Endodermal cell (in vitro differentiated cells): Measurements from ENCODE around the gene DNASE1L3. TPM values are rescaled to one million over a fixed set of nuclear protein-coding genes. Genes with fewer than 3 reads are reported as not detected.
A peak's percentile ranks its signal among the peaks of the same experiment; 100 is the strongest.

Experiments
- DNase-seq: peaks from one replicate; pipeline ENCODE4 v3.0.0-alpha.2; 2017
- H3K27ac ChIP-seq: 2 replicates; pipeline ENCODE4 v1.5.1; 2013; ENCODE audit warnings: mild to moderate bottlenecking, low read depth, low read length, moderate library complexity
- H3K27me3 ChIP-seq: 2 replicates; pipeline ENCODE4 v1.6.1; 2013; ENCODE audit warnings: mild to moderate bottlenecking, low read length, moderate library complexity; ENCODE audit not compliant: insufficient read depth, control insufficient read depth, poor library complexity, severe bottlenecking
- H3K36me3 ChIP-seq: 2 replicates; pipeline ENCODE4 v1.7.0; 2013; ENCODE audit warnings: mild to moderate bottlenecking, low read length, moderate library complexity; ENCODE audit not compliant: control insufficient read depth, insufficient read depth
- H3K4me1 ChIP-seq: one replicate; pipeline ENCODE4 v1.7.0; 2013; ENCODE audit warnings: low read length; ENCODE audit not compliant: control insufficient read depth, insufficient read depth
- H3K4me3 ChIP-seq: 2 replicates; pipeline ENCODE4 v1.5.1; 2013; ENCODE audit warnings: mild to moderate bottlenecking, low read length, moderate library complexity
- H3K9ac ChIP-seq: 2 replicates; pipeline ENCODE4 v1.6.1; 2013; ENCODE audit warnings: mild to moderate bottlenecking, low read length, moderate library complexity; ENCODE audit not compliant: poor library complexity, severe bottlenecking; ENCODE audit errors: extremely low read depth
- H3K9me3 ChIP-seq: 2 replicates; pipeline ENCODE4 v1.6.1; 2013; ENCODE audit warnings: mild to moderate bottlenecking, low read length, moderate library complexity; ENCODE audit not compliant: control insufficient read depth
- H3K27ac Mint-ChIP-seq: 2 replicates; pipeline ENCODE4 v1.8.0; 2020; ENCODE audit warnings: mixed read lengths
- H3K27me3 Mint-ChIP-seq: 2 replicates; pipeline ENCODE4 v1.8.0; 2021; ENCODE audit warnings: mild to moderate bottlenecking, mixed read lengths; ENCODE audit not compliant: insufficient read depth
- H3K36me3 Mint-ChIP-seq: 2 replicates; pipeline ENCODE4 v1.8.0; 2020; ENCODE audit warnings: low read depth, mixed read lengths
- H3K4me1 Mint-ChIP-seq: 2 replicates; pipeline ENCODE4 v1.8.0; 2020; ENCODE audit warnings: mixed read lengths
- H3K4me3 Mint-ChIP-seq: 2 replicates; pipeline ENCODE4 v1.8.0; 2020; ENCODE audit warnings: mild to moderate bottlenecking, moderate library complexity, mixed read lengths
- H3K9me3 Mint-ChIP-seq: 2 replicates; pipeline ENCODE4 v1.8.0; 2020; ENCODE audit warnings: mild to moderate bottlenecking, mixed read lengths
- WGBS, 2 experiments: methylation state at CpG; one replicate each; pipeline versions ENCODE4 v1.1.5 to v1.1.7; 2013; ENCODE audit warnings: missing lambda C conversion rate in 2 of 2, mixed read lengths in 1 of 2; ENCODE audit not compliant: insufficient coverage in 1 of 2, insufficient read length in 1 of 2; 5-methylcytosine and 5-hydroxymethylcytosine counted together
- total RNA-seq, 2 donors: library from RNA; stranded (reverse); fragmentation: NEBNext Ultra II Directional in 1 of 2; extraction: Animal tissue kit (Norgen Biotek cat#: 25700) in 1 of 2; gene quantifications; 2 replicates in 1 of 2; 3 replicates in 1 of 2; pipeline ENCODE4 v1.2.1, GENCODE V29; 2021
- TF ChIP-seq, protein P1 (sequence below): fragments of 200-600 bp; sonication (generic); conservative IDR thresholded peaks from 2 replicates; pipeline ENCODE4 v1.5.0; 2021; ENCODE audit warnings: antibody characterized with exemption, mild to moderate bottlenecking

The DNASE1L3 gene
- total RNA-seq, 2 donors from 2014 or later = not detected

DNA sequence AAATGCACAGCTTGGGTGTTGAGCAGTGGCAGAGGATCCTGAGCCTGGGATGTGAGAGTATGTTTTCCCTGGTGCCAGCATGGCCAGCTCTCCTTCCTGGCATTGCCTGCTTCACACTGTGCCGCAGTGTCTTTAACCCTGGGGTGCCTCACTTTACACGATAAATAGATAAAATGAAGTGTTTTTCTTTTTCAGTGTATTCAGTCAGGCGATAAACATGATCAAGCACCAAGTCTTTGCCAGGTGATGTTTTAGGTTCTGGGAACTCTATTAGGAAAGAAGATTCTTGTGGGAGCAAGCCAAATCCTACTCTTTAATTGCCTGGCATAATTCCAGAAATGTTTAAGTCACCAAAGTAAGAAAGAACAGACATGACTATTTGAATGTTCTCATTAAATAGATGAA is 40.9 kb upstream of the DNASE1L3 start:
- WGBS, 2 experiments = 95 to 100% methylated on average over 3 of the region's 3 CpGs
- Mint-ChIP-seq H3K27ac (no peak overlapping the region), H3K36me3 (peaks cover 3% of the 10 kb centered on the region), H3K9me3 (no peaks in the 10 kb centered on the region), H3K4me3 (no peak overlapping the region), H3K27me3 (no peaks in the 10 kb centered on the region), H3K4me1 (peaks cover 17% of the 10 kb centered on the region)
- H3K36me3 ChIP-seq = no peaks in the 10 kb centered on the region
- DNase-seq = no peak
- H3K9me3 ChIP-seq = no peaks in the 10 kb centered on the region
- H3K27ac ChIP-seq = no peak overlapping the region
- no peak overlapping the region for H3K9ac ChIP-seq
- TF ChIP-seq, protein P1, sequence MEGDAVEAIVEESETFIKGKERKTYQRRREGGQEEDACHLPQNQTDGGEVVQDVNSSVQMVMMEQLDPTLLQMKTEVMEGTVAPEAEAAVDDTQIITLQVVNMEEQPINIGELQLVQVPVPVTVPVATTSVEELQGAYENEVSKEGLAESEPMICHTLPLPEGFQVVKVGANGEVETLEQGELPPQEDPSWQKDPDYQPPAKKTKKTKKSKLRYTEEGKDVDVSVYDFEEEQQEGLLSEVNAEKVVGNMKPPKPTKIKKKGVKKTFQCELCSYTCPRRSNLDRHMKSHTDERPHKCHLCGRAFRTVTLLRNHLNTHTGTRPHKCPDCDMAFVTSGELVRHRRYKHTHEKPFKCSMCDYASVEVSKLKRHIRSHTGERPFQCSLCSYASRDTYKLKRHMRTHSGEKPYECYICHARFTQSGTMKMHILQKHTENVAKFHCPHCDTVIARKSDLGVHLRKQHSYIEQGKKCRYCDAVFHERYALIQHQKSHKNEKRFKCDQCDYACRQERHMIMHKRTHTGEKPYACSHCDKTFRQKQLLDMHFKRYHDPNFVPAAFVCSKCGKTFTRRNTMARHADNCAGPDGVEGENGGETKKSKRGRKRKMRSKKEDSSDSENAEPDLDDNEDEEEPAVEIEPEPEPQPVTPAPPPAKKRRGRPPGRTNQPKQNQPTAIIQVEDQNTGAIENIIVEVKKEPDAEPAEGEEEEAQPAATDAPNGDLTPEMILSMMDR = no peak
- peaks cover 6% of the 10 kb centered on the region for H3K4me1 ChIP-seq
- H3K27me3 ChIP-seq = no peaks in the 10 kb centered on the region
- no peak overlapping the region for H3K4me3 ChIP-seq

DNA sequence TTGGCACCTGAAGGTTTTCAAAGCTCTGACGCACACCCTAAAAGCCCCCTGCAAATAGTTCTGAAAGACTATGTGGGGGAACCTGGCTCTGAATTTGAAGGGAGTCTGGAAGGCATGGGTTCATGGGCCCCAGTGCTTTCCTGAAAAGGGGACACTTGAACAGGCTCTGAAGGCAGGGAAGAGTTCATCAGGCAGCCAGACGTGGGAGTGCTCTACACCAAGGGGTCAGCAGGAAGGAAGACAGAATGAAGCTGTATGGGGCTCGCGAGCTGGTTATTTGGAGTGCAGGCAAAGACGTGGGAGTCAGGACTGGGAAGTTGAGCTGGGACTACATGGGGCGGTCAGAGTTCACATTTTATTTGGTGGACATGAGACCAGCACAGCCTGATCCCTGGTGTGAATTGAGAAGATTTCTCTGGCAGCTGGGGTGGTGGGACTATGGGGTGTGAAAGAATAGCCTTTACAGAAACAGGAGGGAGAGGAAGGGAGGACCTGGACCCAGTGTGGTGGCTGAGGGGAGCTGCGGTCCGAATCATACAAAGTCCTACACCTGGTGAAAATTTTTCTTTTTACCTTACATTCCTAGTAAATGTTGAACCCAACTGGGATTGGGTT is 39.4 kb upstream of the DNASE1L3 start:
- no peak overlapping the region for H3K4me3 ChIP-seq
- no peak overlapping the region for H3K9ac ChIP-seq
- no peaks in the 10 kb centered on the region for H3K9me3 Mint-ChIP-seq
- DNase-seq = peak; percentile 74
- H3K4me1 Mint-ChIP-seq = peaks cover 25% of the 10 kb centered on the region
- TF ChIP-seq, protein P1 = no peak
- no peak overlapping the region for H3K4me3 Mint-ChIP-seq
- peak overlapping the region; percentile 21 for H3K27ac Mint-ChIP-seq
- no peaks in the 10 kb centered on the region for H3K27me3 Mint-ChIP-seq
- peaks cover 3% of the 10 kb centered on the region for H3K36me3 Mint-ChIP-seq
- 79 to 84% methylated on average over 6 of the region's 8 CpGs for WGBS, 2 experiments
- H3K36me3 ChIP-seq = no peaks in the 10 kb centered on the region
- H3K4me1 ChIP-seq = peaks cover 6% of the 10 kb centered on the region
- no peaks in the 10 kb centered on the region for H3K9me3 ChIP-seq
- H3K27me3 ChIP-seq = no peaks in the 10 kb centered on the region
- peak overlapping the region; percentile 52 for H3K27ac ChIP-seq

DNA sequence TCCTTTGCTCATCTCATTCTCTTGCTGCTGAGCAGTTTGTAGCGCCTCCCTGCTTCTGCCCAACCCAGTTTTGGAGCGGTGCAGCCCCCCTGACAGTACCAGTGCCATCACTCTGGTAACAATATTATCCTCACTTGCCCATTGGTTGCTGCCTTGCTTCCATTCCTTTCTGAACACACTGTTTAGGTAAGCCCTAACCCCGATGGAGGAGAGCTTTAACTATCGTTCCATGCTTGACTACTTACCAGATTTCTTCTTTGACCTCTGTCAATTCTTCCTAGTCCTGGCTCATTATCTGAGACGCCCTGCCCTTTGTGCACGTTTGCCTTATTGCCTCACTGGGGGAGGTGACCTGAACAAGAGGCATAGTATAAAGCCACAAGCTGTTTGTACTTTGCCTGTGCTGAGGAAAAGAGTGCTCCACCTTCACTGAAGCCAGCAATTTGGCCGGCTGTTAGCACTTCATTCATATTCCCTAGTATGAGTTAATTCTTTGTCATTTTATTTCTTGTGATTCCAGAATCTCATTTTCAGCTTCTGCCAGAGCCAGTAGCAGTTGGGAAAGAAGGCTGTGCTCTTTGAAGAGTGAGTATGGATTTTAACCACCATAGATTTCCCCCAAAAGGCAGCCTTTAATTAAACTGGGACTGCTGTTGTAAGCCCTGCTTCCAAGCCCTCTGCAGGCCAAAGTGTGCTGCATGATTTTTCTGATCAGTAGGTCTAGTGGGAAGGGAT is 38.8 kb upstream of the DNASE1L3 start:
- Histone ChIP-seq H3K9ac (no peak overlapping the region), H3K27ac (peak overlapping the region; percentile 52), H3K9me3 (no peaks in the 10 kb centered on the region), H3K4me3 (no peak overlapping the region), H3K4me1 (peaks cover 6% of the 10 kb centered on the region), H3K27me3 (no peaks in the 10 kb centered on the region), H3K36me3 (no peaks in the 10 kb centered on the region)
- TF ChIP-seq, protein P1 = peak; percentile 72
- Mint-ChIP-seq H3K27ac (peak overlapping the region; percentile 21), H3K4me3 (no peak overlapping the region), H3K36me3 (peaks cover 3% of the 10 kb centered on the region), H3K27me3 (no peaks in the 10 kb centered on the region), H3K9me3 (no peaks in the 10 kb centered on the region), H3K4me1 (peaks cover 25% of the 10 kb centered on the region)
- peak; percentile 58 for DNase-seq
- 52 to 73% methylated on average over 4 to 7 of the region's 7 CpGs for WGBS, 2 experiments
